HEK293 (cell line): ENCODE results near the gene CACNA1B.

ENCODE experiments used
- CTCF ChIP-seq: fragments of 450-650 bp; formaldehyde crosslinking; IDR thresholded peaks from 2 replicates; pipeline ENCODE4 v1.5.1; 2016; ENCODE audit warnings: missing biosample characterization, missing genetic modification characterization
- HIC1 ChIP-seq: fragments of 450-650 bp; formaldehyde crosslinking; IDR thresholded peaks from 2 replicates; pipeline ENCODE4 v1.5.1; 2016; ENCODE audit warnings: missing biosample characterization, missing genetic modification characterization
- KLF9 ChIP-seq: fragments of 450-650 bp; formaldehyde crosslinking; IDR thresholded peaks from 2 replicates; pipeline ENCODE4 v1.5.1; 2016; ENCODE audit warnings: missing biosample characterization, missing genetic modification characterization, low read depth
- REST ChIP-seq: fragments of 450-650 bp; formaldehyde crosslinking; IDR thresholded peaks from 2 replicates; pipeline ENCODE4 v1.5.1; 2016; ENCODE audit warnings: missing biosample characterization, missing genetic modification characterization
- SALL2 ChIP-seq: fragments of 450-650 bp; formaldehyde crosslinking; IDR thresholded peaks from 2 replicates; pipeline ENCODE4 v1.5.0; 2017; ENCODE audit warnings: missing biosample characterization, mild to moderate bottlenecking, missing genetic modification characterization, borderline replicate concordance
- TSHZ1 ChIP-seq: fragments of 450-650 bp; formaldehyde crosslinking; IDR thresholded peaks from 2 replicates; pipeline ENCODE4 v1.5.1; 2016; ENCODE audit warnings: missing biosample characterization, missing genetic modification characterization, borderline replicate concordance
- YY1 ChIP-seq: fragments of 450-650 bp; formaldehyde crosslinking; IDR thresholded peaks from 2 replicates; pipeline ENCODE4 v1.5.1; 2018; ENCODE audit warnings: missing biosample characterization, missing genetic modification characterization
- ZBTB20 ChIP-seq: fragments of 450-650 bp; formaldehyde crosslinking; IDR thresholded peaks from 2 replicates; pipeline ENCODE4 v1.5.1; 2016; ENCODE audit warnings: missing biosample characterization, missing genetic modification characterization
- ZNF10 ChIP-seq: fragments of 450-650 bp; formaldehyde crosslinking; IDR thresholded peaks from 2 replicates; pipeline ENCODE4 v1.5.1; 2017; ENCODE audit warnings: missing biosample characterization, missing genetic modification characterization
- ZNF174 ChIP-seq: fragments of 450-650 bp; formaldehyde crosslinking; IDR thresholded peaks from 2 replicates; pipeline ENCODE4 v1.5.0; 2017; ENCODE audit warnings: missing biosample characterization, mild to moderate bottlenecking, missing genetic modification characterization
- ZNF362 ChIP-seq: fragments of 450-650 bp; formaldehyde crosslinking; IDR thresholded peaks from 2 replicates; pipeline ENCODE4 v1.5.1; 2016; ENCODE audit warnings: missing biosample characterization, missing genetic modification characterization
- ZNF529 ChIP-seq: fragments of 450-650 bp; formaldehyde crosslinking; IDR thresholded peaks from 2 replicates; pipeline ENCODE4 v1.5.1; 2017; ENCODE audit warnings: missing genetic modification characterization, missing biosample characterization; ENCODE audit not compliant: insufficient replicate concordance
- ZNF707 ChIP-seq: fragments of 450-650 bp; formaldehyde crosslinking; IDR thresholded peaks from 2 replicates; pipeline ENCODE4 v1.5.1; 2016; ENCODE audit warnings: missing biosample characterization, missing genetic modification characterization

GRCh38 chr9:137977571-137978261, 100.1 kb downstream of the CACNA1B start:
- TF ChIP-seq HIC1 (tag by site-specific recombination) (no peak), ZBTB20 (tag by site-specific recombination) (no peak), ZNF362 (tag by site-specific recombination) (no peak), CTCF (tag by site-specific recombination) (no peak), TSHZ1 (tag by site-specific recombination) (no peak), REST (tag by site-specific recombination) (no peak), SALL2 (no peak), ZNF10 (tag by site-specific recombination) (no peak), ZNF174 (no peak), ZNF529 (tag by site-specific recombination) (no peak), ZNF707 (no peak), KLF9 (no peak), YY1 (tag by site-specific recombination) (no peak)
